H1 (cell line): ENCODE data around the gene BZW2.

Experiments
- CTCF ChIP-seq, 3 experiments: IDR thresholded peaks; 1 replicate in 2 of 3; 2 replicates in 1 of 3; pipeline versions ENCODE4 v1.5.1 to v1.6.1; 2011; ENCODE audit warnings: low read length in 3 of 3, mild to moderate bottlenecking in 3 of 3, inconsistent platforms in 2 of 3, low read depth in 1 of 3, moderate library complexity in 1 of 3; ENCODE audit not compliant: insufficient read depth in 1 of 3; ENCODE audit errors: control extremely low read depth in 1 of 3
- POLR2A ChIP-seq, 2 experiments: IDR thresholded peaks; 1 replicate in 1 of 2; 2 replicates in 1 of 2; pipeline ENCODE4 v1.6.1; 2011; ENCODE audit warnings: low read depth in 2 of 2, low read length in 2 of 2, mild to moderate bottlenecking in 2 of 2; ENCODE audit errors: control extremely low read depth in 1 of 2
- SP1 ChIP-seq: IDR thresholded peaks from 2 replicates; pipeline ENCODE4 v1.6.1; 2011; ENCODE audit warnings: low read depth, low read length
- TF ChIP-seq, protein P1 (sequence below): IDR thresholded peaks from 2 replicates; pipeline ENCODE4 v1.6.1; 2011; ENCODE audit warnings: low read depth, mild to moderate bottlenecking, low read length; ENCODE audit not compliant: insufficient read depth

DNA sequence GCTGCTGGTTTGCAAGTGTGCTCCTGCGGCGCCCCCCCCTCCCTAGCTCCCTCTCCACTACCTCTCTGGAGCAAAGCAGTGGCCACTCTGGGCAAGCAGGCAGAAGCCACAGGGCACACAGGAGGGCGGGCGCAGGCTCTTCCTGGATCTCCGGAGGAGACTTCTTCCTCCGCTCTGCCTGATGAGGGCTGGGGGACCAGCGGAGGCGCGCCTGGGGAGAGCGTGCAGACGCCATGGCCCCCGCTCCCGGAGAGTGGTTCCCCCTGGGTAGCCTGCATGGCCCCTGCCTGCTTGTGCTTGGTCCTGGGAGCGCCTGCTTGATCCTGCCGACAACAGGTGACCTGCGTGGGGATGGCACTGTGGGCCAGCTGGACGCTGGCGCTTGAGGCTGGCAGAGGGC is 29.4 kb upstream of the BZW2 start:
- no peak for TF ChIP-seq SP1
- TF ChIP-seq, protein P1, sequence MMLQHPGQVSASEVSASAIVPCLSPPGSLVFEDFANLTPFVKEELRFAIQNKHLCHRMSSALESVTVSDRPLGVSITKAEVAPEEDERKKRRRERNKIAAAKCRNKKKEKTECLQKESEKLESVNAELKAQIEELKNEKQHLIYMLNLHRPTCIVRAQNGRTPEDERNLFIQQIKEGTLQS = no peak
- no peak for TF ChIP-seq CTCF (IDR thresholded peaks at IDR 0.05; ENCODE audit: control extremely low read depth in 1 of 3, insufficient read depth in 1 of 3, low read depth in 1 of 3, low read length in 3 of 3)
- no peak for TF ChIP-seq POLR2A (IDR thresholded peaks at IDR 0.05; ENCODE audit: control extremely low read depth in 1 of 2, low read depth in 2 of 2, low read length in 2 of 2)
